CD4-positive, alpha-beta memory T cell (primary cell): ENCODE results near the gene ORM1. TPM values are rescaled to one million over a fixed set of nuclear protein-coding genes. Genes with fewer than 3 reads are reported as not detected.
"Not testable (repeated sequence)": the region's sequence is repeated elsewhere in the genome, so short reads cannot be mapped to it uniquely, and the experiment has no call there.

ENCODE experiments used
- CTCF ChIA-PET: fragments of 350-600 bp; sonication (Branson Sonifier 250); formaldehyde crosslinking; loops from one replicate; lab custom pipeline; 2021; ENCODE audit warnings: inconsistent platforms; ENCODE audit not compliant: partially characterized antibody; lab: Charles Lee
- POLR2A ChIA-PET: fragments of 350-600 bp; sonication (Branson Sonifier 250); formaldehyde crosslinking; loops from one replicate; lab custom pipeline; 2021; ENCODE audit not compliant: partially characterized antibody; lab: Charles Lee
- DNase-seq, 5 donors: peaks; one replicate each; pipeline versions ENCODE4 v3.0.0 to v3.0.0-alpha.2; 2020 to 2022; ENCODE audit warnings: mixed read lengths in 1 of 5
- H3K27ac ChIP-seq: one replicate; pipeline ENCODE4 v1.7.0; 2013; ENCODE audit warnings: low read depth, low read length
- H3K27me3 ChIP-seq: 2 replicates; pipeline ENCODE4 v1.7.0; 2013; ENCODE audit warnings: mild to moderate bottlenecking, low read length, moderate library complexity; ENCODE audit not compliant: insufficient read depth
- H3K36me3 ChIP-seq: 2 replicates; pipeline ENCODE4 v1.7.0; 2013; ENCODE audit warnings: mild to moderate bottlenecking, low read length, moderate library complexity; ENCODE audit not compliant: insufficient read depth
- H3K4me1 ChIP-seq: 2 replicates; pipeline ENCODE4 v1.7.0; 2013; ENCODE audit warnings: mild to moderate bottlenecking, low read length, moderate library complexity; ENCODE audit not compliant: insufficient read depth
- H3K4me3 ChIP-seq, 2 donors: one replicate each; pipeline ENCODE4 v1.7.0; 2013; ENCODE audit warnings: low read length in 2 of 2, mild to moderate bottlenecking in 1 of 2
- H3K9me3 ChIP-seq, 2 donors: one replicate each; pipeline ENCODE4 v1.7.0; 2013; ENCODE audit warnings: low read length in 2 of 2, control low read depth in 1 of 2; ENCODE audit not compliant: control insufficient read depth in 1 of 2
- H3K27ac Mint-ChIP-seq, 7 donors: one replicate each; pipeline ENCODE4 v1.8.0; 2020 to 2021; ENCODE audit warnings: mixed read lengths in 7 of 7, mild to moderate bottlenecking in 6 of 7, inconsistent platforms in 3 of 7, moderate library complexity in 3 of 7
- H3K27me3 Mint-ChIP-seq, 2 donors: one replicate each; pipeline ENCODE4 v1.8.0; 2020 to 2021; ENCODE audit warnings: mixed read lengths in 2 of 2
- H3K36me3 Mint-ChIP-seq, 2 donors: one replicate each; pipeline ENCODE4 v1.8.0; 2020 to 2021; ENCODE audit warnings: mixed read lengths in 2 of 2, inconsistent platforms in 1 of 2, mild to moderate bottlenecking in 1 of 2
- H3K4me1 Mint-ChIP-seq, 4 donors: one replicate each; pipeline ENCODE4 v1.8.0; 2020 to 2021; ENCODE audit warnings: mixed read lengths in 4 of 4, mild to moderate bottlenecking in 1 of 4
- H3K4me3 Mint-ChIP-seq, 8 donors: one replicate each; pipeline ENCODE4 v1.8.0; 2020 to 2021; ENCODE audit warnings: mixed read lengths in 8 of 8, mild to moderate bottlenecking in 7 of 8, moderate library complexity in 6 of 8, inconsistent platforms in 3 of 8
- H3K9me3 Mint-ChIP-seq, 8 donors: one replicate each; pipeline ENCODE4 v1.8.0; 2020 to 2021; ENCODE audit warnings: mixed read lengths in 8 of 8, mild to moderate bottlenecking in 5 of 8, inconsistent platforms in 3 of 8, moderate library complexity in 1 of 8
- intact Hi-C: fragments of 100-400 bp; cut with micrococcal nuclease; formaldehyde crosslinking; loops from one replicate; pipeline ENCODE4 v1.15.1; 2023
- polyA plus RNA-seq, 2 donors: library from polyadenylated mRNA; unstranded; fragments of 300-500 nt; fragmentation: Illumina TruSeq; gene quantifications; one replicate each; pipeline ENCODE4 v1.2.3, GENCODE V29; 2021
- total RNA-seq, 2 experiments: library from RNA; stranded (reverse); gene quantifications; one replicate each; pipeline ENCODE4 v1.2.3, GENCODE V29; 2021

ORM1 gene
- total and polyA plus RNA-seq, 4 experiments from 2014 or later = not detected

DNA sequence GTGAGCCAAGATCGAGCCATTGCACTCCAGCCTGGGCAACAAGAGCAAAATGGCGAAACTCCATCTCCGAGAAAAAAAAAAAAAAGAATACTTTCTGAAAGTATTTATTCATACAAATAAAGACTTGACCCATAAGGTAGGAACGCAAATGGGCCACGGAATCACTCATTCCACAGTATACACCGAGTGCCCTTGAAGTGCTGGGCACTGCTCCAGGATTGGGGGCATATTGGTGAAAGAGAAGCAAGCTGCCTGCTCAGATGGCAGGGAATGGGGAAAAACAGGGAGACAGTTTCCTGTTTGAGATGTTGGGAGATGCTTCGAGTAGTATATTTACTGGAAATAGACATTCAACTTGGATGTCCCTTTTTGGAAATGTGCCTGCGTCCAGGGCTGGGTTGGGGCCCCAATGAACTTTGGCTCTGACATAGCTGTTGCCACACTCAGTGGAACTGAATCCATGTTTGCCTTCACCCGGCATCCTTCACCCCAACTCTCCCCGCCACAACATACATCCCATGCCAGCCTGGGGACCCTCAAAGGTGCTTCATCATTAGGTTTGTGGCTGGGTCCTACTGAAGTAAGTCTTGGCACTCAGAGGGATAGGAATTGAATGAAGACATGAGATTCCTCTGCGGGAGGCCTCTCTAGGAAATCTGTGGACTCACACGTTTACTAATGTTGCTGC lies 6.2 kb downstream of the ORM1 start:
- CTCF ChIA-PET, H3K4me3 ChIP-seq, H3K27me3 ChIP-seq, H3K9me3 ChIP-seq, H3K27me3 Mint-ChIP-seq, POLR2A ChIA-PET, H3K4me3 Mint-ChIP-seq, H3K36me3 ChIP-seq, H3K9me3 Mint-ChIP-seq, H3K27ac Mint-ChIP-seq, intact Hi-C loops, H3K4me1 ChIP-seq, H3K36me3 Mint-ChIP-seq, H3K27ac ChIP-seq, DNase-seq: not testable (repeated sequence)
- H3K4me1 Mint-ChIP-seq = peaks cover 7 to 21% (median 16%) of the 10 kb centered on the region in 4 donors

DNA sequence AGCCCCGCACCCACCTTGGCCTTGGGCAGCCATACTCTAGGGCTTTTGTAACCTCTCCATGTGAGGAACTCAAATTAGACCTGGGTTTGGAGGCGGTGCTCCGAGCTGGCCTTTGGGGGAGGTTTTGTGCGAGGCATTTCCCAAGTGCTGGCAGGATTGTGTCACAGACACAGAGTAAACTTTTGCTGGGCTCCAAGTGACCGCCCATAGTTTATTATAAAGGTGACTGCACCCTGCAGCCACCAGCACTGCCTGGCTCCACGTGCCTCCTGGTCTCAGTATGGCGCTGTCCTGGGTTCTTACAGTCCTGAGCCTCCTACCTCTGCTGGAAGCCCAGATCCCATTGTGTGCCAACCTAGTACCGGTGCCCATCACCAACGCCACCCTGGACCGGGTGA lies 6.7 kb downstream of the ORM1 start, which contains the start of gene ORM2:
TSS of gene ORM2 (plus strand) at position 245 of the 398 bp plus-strand sequence. CDS start at position 281, 36 bp downstream.
- peaks cover 7 to 22% (median 16%) of the 10 kb centered on the region in 4 donors for H3K4me1 Mint-ChIP-seq
- intact Hi-C loops = loop anchor here (10.0 kb wide), 1 partner anchor 175 kb away; the partner anchor contains the start of gene WHRN
- POLR2A ChIA-PET, CTCF ChIA-PET, DNase-seq, H3K4me3 ChIP-seq, H3K4me1 ChIP-seq, H3K4me3 Mint-ChIP-seq, H3K27me3 ChIP-seq, H3K9me3 ChIP-seq, H3K27ac ChIP-seq, H3K9me3 Mint-ChIP-seq, H3K27me3 Mint-ChIP-seq, H3K36me3 Mint-ChIP-seq, H3K36me3 ChIP-seq: not testable (repeated sequence)
- H3K27ac Mint-ChIP-seq = peak within 1 kb of the TSS in 5 of 7 donors; percentile 43 to 93 (median 48)

DNA sequence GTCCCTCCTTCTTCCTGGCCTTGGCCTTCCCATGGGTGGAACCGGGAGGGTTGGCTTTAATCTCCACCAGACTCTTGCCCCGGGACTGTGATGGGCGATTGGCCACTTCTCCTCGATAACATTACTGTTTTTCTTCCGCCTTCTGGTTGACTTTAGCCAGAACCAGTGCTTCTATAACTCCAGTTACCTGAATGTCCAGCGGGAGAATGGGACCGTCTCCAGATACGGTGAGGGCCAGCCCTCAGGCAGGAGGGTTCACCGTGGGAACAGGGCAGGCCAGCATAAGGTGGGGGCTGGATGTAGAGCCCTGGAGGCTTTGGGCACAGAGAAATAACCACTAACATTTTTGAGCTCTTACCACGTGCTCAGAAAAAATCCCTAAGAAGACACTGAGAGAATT lies 7.7 kb downstream of the ORM1 start:
- ChIA-PET CTCF (no interaction called here), POLR2A (interaction anchor here (1.2 to 1.5 kb wide), 3 partner anchors 55 to 262 kb away, joined by 3 to 4 read pairs (median 4); no protein-coding TSS in a partner anchor)
- Histone ChIP-seq H3K27ac (no peak overlapping the region), H3K4me3 (no peak overlapping the region), H3K4me1 (no peaks in the 10 kb centered on the region), H3K36me3 (peaks cover 5% of the 10 kb centered on the region), H3K9me3 (no peaks in the 10 kb centered on the region), H3K27me3 (no peaks in the 10 kb centered on the region)
- peaks cover 8% of the 10 kb centered on the region in 2 donors for H3K36me3 Mint-ChIP-seq
- intact Hi-C loops = loop anchor here (10.0 kb wide), 1 partner anchor 174 kb away; the partner anchor contains the start of gene WHRN
- peaks cover 0 to 6% (median 0%) of the 10 kb centered on the region in 8 donors for H3K9me3 Mint-ChIP-seq
- peaks cover 9 to 28% (median 17%) of the 10 kb centered on the region in 4 donors for H3K4me1 Mint-ChIP-seq
- peak overlapping the region in 5 of 7 donors; percentile 48 to 93 (median 48) for H3K27ac Mint-ChIP-seq
- DNase-seq = no peak
- no peak overlapping the region for H3K4me3 Mint-ChIP-seq
- H3K27me3 Mint-ChIP-seq = no peaks in the 10 kb centered on the region

DNA sequence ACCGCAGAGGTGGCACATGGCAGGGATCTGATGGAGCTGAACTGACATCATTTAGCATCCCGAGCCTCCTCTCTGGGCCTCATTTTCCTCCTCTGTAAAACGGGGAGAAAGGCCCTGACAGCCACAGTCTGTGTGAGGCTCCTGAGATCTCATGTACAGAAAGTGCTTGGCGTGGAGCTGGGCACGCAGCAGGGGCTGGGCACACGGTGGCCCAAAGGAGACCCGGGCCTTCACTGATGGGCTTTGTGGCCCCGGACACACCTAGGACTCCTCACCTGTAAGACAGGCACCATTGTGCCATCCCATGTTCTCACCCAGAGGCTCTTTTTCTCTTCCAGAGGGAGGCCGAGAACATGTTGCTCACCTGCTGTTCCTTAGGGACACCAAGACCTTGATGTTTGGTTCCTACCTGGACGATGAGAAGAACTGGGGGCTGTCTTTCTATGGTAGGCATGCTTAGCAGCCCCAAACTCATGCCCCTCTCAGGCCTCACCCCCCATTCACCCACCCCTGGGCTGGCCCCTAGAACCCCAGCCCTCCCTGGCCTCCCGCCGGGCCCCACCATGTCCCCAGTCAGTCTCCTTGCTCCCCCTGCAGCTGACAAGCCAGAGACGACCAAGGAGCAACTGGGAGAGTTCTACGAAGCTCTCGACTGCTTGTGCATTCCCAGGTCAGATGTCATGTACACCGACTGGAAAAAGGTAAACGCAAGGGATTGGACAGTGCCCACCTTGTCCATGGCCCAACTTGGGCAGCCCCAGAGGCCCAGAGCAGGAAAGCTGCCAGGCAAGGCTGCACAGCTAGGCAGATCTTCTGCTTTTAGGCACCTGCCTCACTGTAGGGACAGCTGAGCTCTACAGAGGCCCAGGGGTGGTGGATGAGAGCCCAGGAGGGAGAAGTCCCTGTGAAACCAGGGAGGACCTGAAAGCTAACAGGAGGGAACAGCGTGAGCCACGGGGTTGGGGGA lies 8.6 kb downstream of the ORM1 start:
- H3K9me3 ChIP-seq, H3K27me3 Mint-ChIP-seq, H3K27ac ChIP-seq, H3K9me3 Mint-ChIP-seq, H3K4me1 ChIP-seq, H3K27me3 ChIP-seq, DNase-seq, H3K4me3 ChIP-seq: not testable (repeated sequence)
- H3K27ac Mint-ChIP-seq = peak overlapping the region in 6 of 7 donors; percentile 13 to 93 (median 57)
- intact Hi-C loops = loop anchor here (10.0 kb wide), 1 partner anchor 173 kb away; the partner anchor contains the start of gene WHRN
- peak overlapping the region in 1 of 8 donors; percentile 6 for H3K4me3 Mint-ChIP-seq
- H3K4me1 Mint-ChIP-seq = peaks cover 9 to 28% (median 17%) of the 10 kb centered on the region in 4 donors
- ChIA-PET CTCF (interaction anchor here (1.3 kb wide), 1 partner anchor 71 kb away, joined by 3 read pairs; no protein-coding TSS in a partner anchor), POLR2A (interaction anchor here (0.9 to 1.7 kb wide), 9 partner anchors 13 to 261 kb away, joined by 3 to 9 read pairs (median 4); partner anchors contain the start of genes AKNA and ATP6V1G1)
- peaks cover 17% of the 10 kb centered on the region in 2 donors for H3K36me3 Mint-ChIP-seq
- H3K36me3 ChIP-seq = peaks cover 10% of the 10 kb centered on the region

DNA sequence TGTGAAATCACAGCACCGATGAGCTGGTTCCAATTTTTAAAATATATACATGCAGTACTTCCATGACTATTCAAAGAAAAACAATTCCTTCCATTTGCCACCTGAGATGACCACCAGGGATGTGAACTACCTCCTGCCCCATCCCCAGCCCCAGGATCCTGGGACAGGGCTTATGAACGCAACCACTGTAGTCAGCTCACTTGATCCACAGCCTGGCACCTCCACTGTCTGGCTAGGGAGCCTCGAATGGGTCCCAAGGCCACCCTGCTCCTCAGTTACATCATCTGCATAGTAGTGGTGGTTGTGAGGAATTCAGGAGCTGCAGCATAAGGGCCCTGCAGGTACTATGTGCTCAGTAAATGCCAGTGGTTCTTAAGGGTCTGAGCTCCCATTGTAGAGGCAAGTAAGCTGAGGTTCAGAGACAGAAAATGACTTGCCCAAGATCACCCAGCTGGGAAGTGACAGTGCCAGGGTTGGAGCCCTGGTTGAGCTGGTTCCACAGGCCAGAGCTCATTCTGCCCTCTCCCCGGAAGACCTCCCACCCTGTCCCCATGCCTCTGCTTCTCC lies 9.7 kb downstream of the ORM1 start:
- not testable (repeated sequence) for H3K4me3 ChIP-seq, DNase-seq, H3K27me3 Mint-ChIP-seq, H3K4me1 ChIP-seq, H3K9me3 Mint-ChIP-seq, H3K27me3 ChIP-seq, H3K27ac ChIP-seq, H3K9me3 ChIP-seq
- H3K4me1 Mint-ChIP-seq = peaks cover 9 to 28% (median 17%) of the 10 kb centered on the region in 4 donors
- H3K4me3 Mint-ChIP-seq = peak overlapping the region in 1 of 8 donors; percentile 61
- peaks cover 25 to 26% of the 10 kb centered on the region in 2 donors for H3K36me3 Mint-ChIP-seq
- intact Hi-C loops = loop anchor here (10.0 kb wide), 1 partner anchor 172 kb away; the partner anchor contains the start of gene WHRN
- ChIA-PET CTCF (interaction anchor here (1.3 kb wide), 1 partner anchor 70 kb away, joined by 3 read pairs; no protein-coding TSS in a partner anchor), POLR2A (interaction anchor here (0.9 to 1.7 kb wide), 8 partner anchors 12 to 255 kb away, joined by 3 to 9 read pairs (median 4); partner anchors contain the start of genes AKNA and ATP6V1G1)
- peak overlapping the region in 6 of 7 donors; percentile 25 to 81 (median 64) for H3K27ac Mint-ChIP-seq
- peaks cover 17% of the 10 kb centered on the region for H3K36me3 ChIP-seq

DNA sequence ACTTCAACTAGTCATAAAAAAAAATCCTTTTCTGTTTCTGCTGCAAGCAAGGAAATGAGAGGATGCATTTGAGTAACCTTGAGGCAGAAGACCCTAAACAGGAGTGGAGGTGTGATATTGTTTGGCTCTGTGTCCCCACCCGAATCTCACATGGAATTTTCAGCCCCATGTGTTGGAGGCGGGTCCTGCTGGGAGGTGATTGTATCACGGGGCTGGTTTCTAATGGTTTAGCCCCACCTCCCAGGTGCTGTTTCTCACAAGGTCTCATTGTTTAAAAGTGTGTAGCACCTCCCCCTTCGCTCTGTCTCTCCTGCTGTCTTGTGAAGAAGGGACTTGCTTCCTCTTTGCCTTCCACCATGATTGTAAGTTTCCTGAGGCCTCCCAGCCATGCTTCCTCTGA lies 10.8 kb downstream of the ORM1 start:
- H3K9me3 ChIP-seq, CTCF ChIA-PET, H3K9me3 Mint-ChIP-seq, POLR2A ChIA-PET, H3K27me3 ChIP-seq, H3K4me3 ChIP-seq, H3K27ac ChIP-seq, H3K4me1 ChIP-seq, H3K4me3 Mint-ChIP-seq, H3K27me3 Mint-ChIP-seq, H3K27ac Mint-ChIP-seq, DNase-seq: not testable (repeated sequence)
- peaks cover 32 to 38% of the 10 kb centered on the region in 2 donors for H3K36me3 Mint-ChIP-seq
- H3K36me3 ChIP-seq = peaks cover 28% of the 10 kb centered on the region
- H3K4me1 Mint-ChIP-seq = peaks cover 10 to 28% (median 17%) of the 10 kb centered on the region in 4 donors
- intact Hi-C loops = loop anchor here (10.0 kb wide), 1 partner anchor 171 kb away; the partner anchor contains the start of gene WHRN
